Upper lobe of right lung (tissue), 1 donor: ENCODE data around the gene B3GALNT1. TPM values are rescaled to one million over a fixed set of nuclear protein-coding genes. Genes with fewer than 3 reads are reported as not detected.

Source experiments
- ATAC-seq: fragments of 200-7000 bp; cut with Tn5 transposase; one replicate; pipeline ENCODE4 v1.9.1; 2020; ENCODE audit warnings: mild to moderate bottlenecking, moderate library complexity
- DNase-seq: peaks from one replicate; pipeline ENCODE4 v3.0.0-alpha.2; 2020
- H3K27ac ChIP-seq: fragments of 200-600 bp; one replicate; pipeline ENCODE4 v1.8.0; 2022
- H3K27me3 ChIP-seq: fragments of 200-600 bp; one replicate; pipeline ENCODE4 v1.8.0; 2022; ENCODE audit warnings: mild to moderate bottlenecking
- H3K36me3 ChIP-seq: fragments of 200-600 bp; one replicate; pipeline ENCODE4 v1.8.0; 2022
- H3K4me1 ChIP-seq: fragments of 200-600 bp; one replicate; pipeline ENCODE4 v1.8.0; 2022
- H3K4me3 ChIP-seq: fragments of 200-600 bp; one replicate; pipeline ENCODE4 v1.8.0; 2022; ENCODE audit warnings: mild to moderate bottlenecking
- H3K9me3 ChIP-seq: fragments of 200-600 bp; one replicate; pipeline ENCODE4 v1.8.0; 2022
- intact Hi-C: fragments of 100-400 bp; cut with DNase I; formaldehyde crosslinking; loops from one replicate; pipeline ENCODE4 v1.11.0; 2022
- total RNA-seq: library from RNA; stranded (reverse); fragmentation: NEBNext Ultra II Directional; extraction: Animal tissue kit (Norgen Biotek cat#: 25700); gene quantifications from one replicate; pipeline ENCODE4 v1.2.1, GENCODE V29; 2021
- TF ChIP-seq, protein P1 (sequence below): fragments of 200-600 bp; IDR thresholded peaks from one replicate; pipeline ENCODE4 v1.8.0; 2022; ENCODE audit warnings: antibody characterized with exemption
- donor health status: DM: no; HTN: yes; CAD: no; lungs with severe emphysema.

B3GALNT1 gene
- total RNA-seq, 1 donor from 2014 or later = 17.6 TPM

DNA sequence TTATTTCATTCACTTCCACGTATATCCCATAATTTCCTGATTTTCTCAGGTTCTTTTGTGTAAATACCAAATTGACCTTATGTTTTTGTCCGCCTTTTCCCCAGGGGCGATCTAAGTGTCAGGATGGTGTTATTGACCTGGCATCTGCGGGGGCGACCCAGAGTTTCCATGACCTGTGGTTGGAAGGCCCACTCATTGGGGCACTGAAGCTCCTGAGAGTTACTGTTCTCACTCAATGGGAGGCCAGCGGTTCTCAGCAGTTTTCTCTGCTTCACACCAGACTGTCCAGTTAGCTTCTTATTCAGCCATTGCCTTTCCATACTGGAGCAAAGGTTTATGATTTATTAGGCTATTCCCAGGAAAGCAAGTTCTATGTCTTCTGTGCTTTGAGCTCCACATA is 53.3 kb downstream of the B3GALNT1 start:
- intact Hi-C loops = no loop called here
- no peaks in the 10 kb centered on the region for H3K36me3 ChIP-seq
- no peaks in the 10 kb centered on the region for H3K9me3 ChIP-seq
- no peak for ATAC-seq
- TF ChIP-seq, protein P1, sequence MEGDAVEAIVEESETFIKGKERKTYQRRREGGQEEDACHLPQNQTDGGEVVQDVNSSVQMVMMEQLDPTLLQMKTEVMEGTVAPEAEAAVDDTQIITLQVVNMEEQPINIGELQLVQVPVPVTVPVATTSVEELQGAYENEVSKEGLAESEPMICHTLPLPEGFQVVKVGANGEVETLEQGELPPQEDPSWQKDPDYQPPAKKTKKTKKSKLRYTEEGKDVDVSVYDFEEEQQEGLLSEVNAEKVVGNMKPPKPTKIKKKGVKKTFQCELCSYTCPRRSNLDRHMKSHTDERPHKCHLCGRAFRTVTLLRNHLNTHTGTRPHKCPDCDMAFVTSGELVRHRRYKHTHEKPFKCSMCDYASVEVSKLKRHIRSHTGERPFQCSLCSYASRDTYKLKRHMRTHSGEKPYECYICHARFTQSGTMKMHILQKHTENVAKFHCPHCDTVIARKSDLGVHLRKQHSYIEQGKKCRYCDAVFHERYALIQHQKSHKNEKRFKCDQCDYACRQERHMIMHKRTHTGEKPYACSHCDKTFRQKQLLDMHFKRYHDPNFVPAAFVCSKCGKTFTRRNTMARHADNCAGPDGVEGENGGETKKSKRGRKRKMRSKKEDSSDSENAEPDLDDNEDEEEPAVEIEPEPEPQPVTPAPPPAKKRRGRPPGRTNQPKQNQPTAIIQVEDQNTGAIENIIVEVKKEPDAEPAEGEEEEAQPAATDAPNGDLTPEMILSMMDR = no peak
- H3K27me3 ChIP-seq = no peaks in the 10 kb centered on the region
- H3K27ac ChIP-seq = no peak overlapping the region
- no peaks in the 10 kb centered on the region for H3K4me1 ChIP-seq
- H3K4me3 ChIP-seq = no peak overlapping the region
- no peak for DNase-seq

- ATAC-seq = no peak
- no peak for DNase-seq
- Histone ChIP-seq H3K27ac (no peak overlapping the region), H3K36me3 (no peaks in the 10 kb centered on the region), H3K9me3 (no peaks in the 10 kb centered on the region), H3K4me3 (no peak overlapping the region), H3K27me3 (no peaks in the 10 kb centered on the region), H3K4me1 (no peaks in the 10 kb centered on the region)
- intact Hi-C loops = no loop called here
- TF ChIP-seq, protein P1 = no peak
Measured at GRCh38 chr3:161050935-161051334, 54.2 kb downstream of the B3GALNT1 start.

DNA sequence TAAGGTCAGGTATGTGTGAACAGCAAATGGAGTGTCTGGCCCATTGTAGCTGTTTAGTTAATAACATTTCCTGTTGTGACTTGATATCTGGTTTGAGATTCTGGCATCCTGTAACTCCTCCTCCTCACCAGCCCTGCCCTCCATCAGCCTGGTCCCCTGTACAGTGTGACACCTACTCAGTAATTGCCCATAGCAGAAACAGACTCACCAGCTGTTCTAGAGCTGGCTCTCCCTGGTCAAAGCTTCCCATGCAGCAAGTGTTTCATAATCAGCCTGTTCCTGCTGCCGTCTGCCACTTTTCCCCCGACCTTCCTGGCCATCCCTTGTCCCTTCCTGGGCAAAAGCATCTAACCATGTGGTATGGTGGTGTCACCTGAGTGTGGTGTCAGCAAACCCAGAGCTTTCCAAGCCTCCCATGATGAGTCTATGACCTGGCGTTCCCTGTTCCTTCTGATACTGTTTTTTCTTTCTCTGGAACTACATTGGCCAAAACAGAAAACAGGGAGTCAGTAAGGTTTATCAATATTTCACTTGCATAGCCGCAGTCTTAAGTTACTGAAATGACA is 55.4 kb downstream of the B3GALNT1 start:
- H3K4me3 ChIP-seq = no peak overlapping the region
- ATAC-seq = no peak
- H3K9me3 ChIP-seq = no peaks in the 10 kb centered on the region
- intact Hi-C loops = no loop called here
- H3K27ac ChIP-seq = no peak overlapping the region
- H3K27me3 ChIP-seq = no peaks in the 10 kb centered on the region
- H3K36me3 ChIP-seq = no peaks in the 10 kb centered on the region
- H3K4me1 ChIP-seq = no peaks in the 10 kb centered on the region
- DNase-seq = no peak
- TF ChIP-seq, protein P1 = no peak

GRCh38 chr3:161043336-161044035 is 61.7 kb downstream of the B3GALNT1 start:
- Histone ChIP-seq H3K27ac (no peak overlapping the region), H3K4me1 (no peaks in the 10 kb centered on the region), H3K4me3 (no peak overlapping the region), H3K9me3 (no peaks in the 10 kb centered on the region), H3K36me3 (no peaks in the 10 kb centered on the region), H3K27me3 (no peaks in the 10 kb centered on the region)
- intact Hi-C loops = no loop called here
- ATAC-seq (no peak), DNase-seq (no peak)
- TF ChIP-seq, protein P1 = no peak

GRCh38 chr3:161042023-161042501 is 63.1 kb downstream of the B3GALNT1 start:
- ATAC-seq (no peak), DNase-seq (no peak)
- Histone ChIP-seq H3K27ac (no peak overlapping the region), H3K4me3 (no peak overlapping the region), H3K27me3 (no peaks in the 10 kb centered on the region), H3K4me1 (no peaks in the 10 kb centered on the region), H3K36me3 (no peaks in the 10 kb centered on the region), H3K9me3 (no peaks in the 10 kb centered on the region)
- TF ChIP-seq, protein P1 = no peak
- intact Hi-C loops = no loop called here
